GM15510 (cell line): ENCODE measurements around the gene TAF4B.

ENCODE experiments used
- POLR2A ChIP-seq: IDR thresholded peaks from 3 replicates; pipeline ENCODE4 v1.6.1; 2011; ENCODE audit warnings: borderline replicate concordance; ENCODE audit not compliant: insufficient read length; ENCODE audit errors: extremely low read depth

Gene TAF4B

GRCh38 chr18:26422472-26423162 lies 196.4 kb downstream of the TAF4B start:
- TF ChIP-seq POLR2A, result no peak

- TF ChIP-seq POLR2A, result no peak
Observed at GRCh38 chr18:26424428-26425147, 198.3 kb downstream of the TAF4B start.

GRCh38 chr18:26425148-26425531 lies 198.9 kb downstream of the TAF4B start:
- no peak for TF ChIP-seq POLR2A

GRCh38 chr18:26429535-26430226 lies 203.4 kb downstream of the TAF4B start:
- no peak for TF ChIP-seq POLR2A

GRCh38 chr18:26432651-26433424 lies 206.6 kb downstream of the TAF4B start:
- TF ChIP-seq POLR2A, result no peak

GRCh38 chr18:26434887-26435286 lies 208.6 kb downstream of the TAF4B start:
- TF ChIP-seq POLR2A, result no peak

GRCh38 chr18:26435415-26436095 lies 209.3 kb downstream of the TAF4B start:
- TF ChIP-seq POLR2A, result no peak

GRCh38 chr18:26436176-26437051 lies 210.2 kb downstream of the TAF4B start:
- no peak for TF ChIP-seq POLR2A

GRCh38 chr18:26438980-26439379 lies 212.7 kb downstream of the TAF4B start:
- no peak for TF ChIP-seq POLR2A

GRCh38 chr18:26439537-26439936 lies 213.3 kb downstream of the TAF4B start:
- no peak for TF ChIP-seq POLR2A

GRCh38 chr18:26440644-26441043 lies 214.4 kb downstream of the TAF4B start:
- no peak for TF ChIP-seq POLR2A
